ENCODE measurements around the gene ARMC12. TPM values are rescaled to one million over a fixed set of nuclear protein-coding genes. Genes with fewer than 3 reads are reported as not detected.

The ARMC12 gene
- total and polyA plus RNA-seq, 2 of the 4 experiments (the other 2 are of a cell fraction) = 0.18 to 0.74 TPM

GRCh38 chr6:35736982-35737412, at the start of gene ARMC12 (continued):
- TF ChIP-seq MXI1 (IDR thresholded peaks at IDR 0.05; ENCODE audit: borderline replicate concordance, low read depth, low read length) (no peak), RFX5 (IDR thresholded peaks at IDR 0.05; ENCODE audit: low read depth, low read length) (no peak)

DNA sequence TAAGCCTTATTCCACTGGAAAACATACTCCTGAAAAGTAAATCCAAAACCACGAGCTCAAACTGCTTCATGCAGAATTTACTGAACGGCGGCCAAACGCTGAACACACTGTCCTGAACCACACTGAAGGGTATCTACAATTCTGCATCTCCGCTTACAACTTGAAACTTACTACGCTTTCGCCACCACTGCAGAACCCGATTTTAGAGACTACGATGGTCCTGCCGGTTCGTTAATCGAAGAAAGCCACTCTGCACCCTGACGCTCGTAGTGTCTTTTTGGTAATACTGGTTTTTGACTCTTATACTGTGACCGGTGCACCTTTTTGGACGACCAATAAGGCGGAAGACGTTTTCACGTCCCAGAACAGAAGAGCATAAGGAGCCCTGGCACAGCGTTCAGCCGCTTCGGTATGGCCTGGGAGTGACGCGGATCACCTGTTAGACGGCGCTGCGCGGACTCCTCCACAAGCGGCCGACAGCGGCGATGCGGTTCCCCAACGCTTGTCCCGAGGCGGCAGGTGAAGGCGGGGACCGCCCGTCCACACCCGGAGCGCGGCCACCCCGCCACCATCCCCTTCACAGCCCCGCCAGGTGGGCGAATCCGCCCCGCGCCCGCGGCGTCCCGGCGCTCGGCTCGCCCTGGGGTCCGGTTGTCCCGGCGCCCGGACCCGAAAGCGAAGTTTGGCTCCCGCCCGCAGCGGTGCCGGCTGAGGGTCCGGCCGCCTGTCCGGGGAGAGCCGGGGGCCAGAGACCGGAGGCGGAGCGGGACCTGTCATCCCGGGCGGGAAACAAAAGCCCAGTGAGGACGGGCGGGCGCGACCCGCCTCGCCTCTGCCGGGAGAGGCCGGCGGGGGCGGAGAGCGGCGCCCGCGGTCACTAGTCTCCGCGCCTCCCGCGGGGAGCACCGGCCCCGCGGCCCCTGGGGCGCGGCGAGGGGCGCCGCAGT, 48.9 kb upstream of the ARMC12 start:
- no peak overlapping the region for H2BK5ac ChIP-seq (ENCODE audit: low read depth, low read length, poor library complexity, severe bottlenecking)
- no peak overlapping the region for H4K5ac ChIP-seq (ENCODE audit: low read depth, low read length)
- peak overlapping the region; percentile 2 for H2AK9ac ChIP-seq (replicated peaks; ENCODE audit: low read depth, low read length, poor library complexity)
- in situ Hi-C loops (cut with MboI; ENCODE audit: low sequenced_read_pairs) (no loop called here), dilution Hi-C loops (cut with HindIII; ENCODE audit: low sequenced_read_pairs, unreplicated experiment) (no loop called here), intact Hi-C loops (cut with micrococcal nuclease) (no loop called here)
- no peak overlapping the region for H4K91ac ChIP-seq (ENCODE audit: insufficient read depth, low read depth, low read length)
- peaks cover 5% of the 10 kb centered on the region; the same call in 1 of the 2 replicates for H4K20me1 ChIP-seq (ENCODE audit: insufficient read depth, low read length)
- H3K79me1 ChIP-seq (ENCODE audit: low read depth in 1 of 2, low read length in 2 of 2) = peaks cover 3 to 6% of the 10 kb centered on the region in 2 experiments; a peak in 2 of 4 replicates
- no peaks in the 10 kb centered on the region for H3K27me3 ChIP-seq (ENCODE audit: control insufficient read depth, insufficient read depth, low read length)
- DNase-seq (peak; percentile 57), ATAC-seq (ENCODE audit: low read depth) (peak; percentile 43)
- peak overlapping the region; percentile 26 for H3K14ac ChIP-seq (replicated peaks; ENCODE audit: low read depth, low read length)
- peaks cover 2% of the 10 kb centered on the region; the same call in 1 of the 2 replicates for H3K9me1 ChIP-seq (ENCODE audit: insufficient read depth, low read length)
- H3K9ac ChIP-seq (ENCODE audit: low read depth, low read length) = peak overlapping the region; percentile 65; the same call in 1 of the 2 replicates
- H2AK5ac ChIP-seq (ENCODE audit: low read depth, low read length) = no peak overlapping the region
- TF ChIP-seq RCOR1 (IDR thresholded peaks at IDR 0.05; ENCODE audit: insufficient replicate concordance, low read length) (no peak), MXI1 (IDR thresholded peaks at IDR 0.05; ENCODE audit: borderline replicate concordance, low read depth, low read length) (no peak), NFE2L2 (IDR thresholded peaks at IDR 0.05; ENCODE audit: low read depth, low read length) (no peak), POLR2A (IDR thresholded peaks at IDR 0.05; ENCODE audit: low read depth, low read length) (no peak), ELK1 (IDR thresholded peaks at IDR 0.05; ENCODE audit: borderline replicate concordance, low read depth, low read length) (no peak), MAZ (IDR thresholded peaks at IDR 0.05; ENCODE audit: borderline replicate concordance, low read depth, low read length) (no peak), RAD21 (IDR thresholded peaks at IDR 0.05; ENCODE audit: low read length) (no peak), CEBPB (IDR thresholded peaks at IDR 0.05; ENCODE audit: low read depth, low read length) (no peak), SMC3 (IDR thresholded peaks at IDR 0.05; ENCODE audit: low read depth, low read length) (no peak), BHLHE40 (IDR thresholded peaks at IDR 0.05; ENCODE audit: low read depth, low read length) (no peak), CHD1 (IDR thresholded peaks at IDR 0.05; ENCODE audit: low read depth, low read length) (no peak), MAFK (IDR thresholded peaks at IDR 0.05; ENCODE audit: low read depth, low read length) (no peak), FOS (IDR thresholded peaks at IDR 0.05; ENCODE audit: low read depth, low read length) (no peak)
- H3K56ac ChIP-seq (ENCODE audit: extremely low read depth, insufficient read depth, low read length) = no peak overlapping the region
- H3K27ac ChIP-seq (ENCODE audit: insufficient read depth, low read length) = peak overlapping the region; percentile 13; the same call in 1 of the 2 replicates
- peak overlapping the region; percentile 84 for H3K23ac ChIP-seq (ENCODE audit: low read depth, low read length)
- H2AFZ ChIP-seq (replicated peaks; ENCODE audit: low read length, poor library complexity) = peak overlapping the region; percentile 95
- H3K4me2 ChIP-seq (ENCODE audit: low read depth, low read length) = peak overlapping the region; percentile 92
- ChIA-PET POLR2A (ENCODE audit: unreplicated experiment) (no interaction called here), CTCF (interaction anchor here (1.3 kb wide), 1 partner anchor 166 kb away, joined by 3 read pairs; no protein-coding TSS in a partner anchor)
- peaks cover 2% of the 10 kb centered on the region; the same call in 1 of the 2 replicates for H3K4me1 ChIP-seq (ENCODE audit: control insufficient read depth, insufficient read depth, low read length)
- WGBS, 2 experiments (ENCODE audit: extremely low coverage in 2 of 2, insufficient read length in 1 of 2) = 0% methylated on average over 47 of the region's 100 CpGs; no CpG with 5 or more reads in 1 of the 2 experiments
- H4K8ac ChIP-seq (ENCODE audit: low read depth in 2 of 2, low read length in 2 of 2) = no peak overlapping the region
- no peak overlapping the region for H3K4ac ChIP-seq (ENCODE audit: low read depth, low read length)
- BruUV-seq (replicated peaks) = no TSS peak
- no peak overlapping the region for H3K18ac ChIP-seq (ENCODE audit: low read depth, low read length)
- no peak overlapping the region for H2BK15ac ChIP-seq (ENCODE audit: low read depth, low read length)
- no peak overlapping the region for H2BK20ac ChIP-seq (ENCODE audit: low read depth, low read length)
- no peak overlapping the region for H2BK120ac ChIP-seq (ENCODE audit: low read depth, low read length)
- no peaks in the 10 kb centered on the region for H3K9me3 ChIP-seq (ENCODE audit: control insufficient read depth, insufficient read depth, low read length)
- H3K36me3 ChIP-seq (ENCODE audit: control insufficient read depth, insufficient read depth, low read length) = no peaks in the 10 kb centered on the region
- peak overlapping the region; percentile 59 for H3K4me3 ChIP-seq (ENCODE audit: insufficient read depth, low read depth, low read length)
